Stimulated activated CD8-positive, alpha-beta memory T cell treated with anti-CD3 and anti-CD28 coated beads, Interleukin-2, amount 100 ng/mL, for 48 hours (primary cell): ENCODE results near the gene NBDY.

Source experiments
- DNase-seq, 2 donors: peaks; one replicate each; pipeline ENCODE4 v3.0.0-alpha.2; 2020; ENCODE audit warnings: low read depth in 2 of 2

The NBDY gene

GRCh38 chrX:56785442-56785841 is 56.4 kb downstream of the NBDY start:
- DNase-seq: no peak

DNA sequence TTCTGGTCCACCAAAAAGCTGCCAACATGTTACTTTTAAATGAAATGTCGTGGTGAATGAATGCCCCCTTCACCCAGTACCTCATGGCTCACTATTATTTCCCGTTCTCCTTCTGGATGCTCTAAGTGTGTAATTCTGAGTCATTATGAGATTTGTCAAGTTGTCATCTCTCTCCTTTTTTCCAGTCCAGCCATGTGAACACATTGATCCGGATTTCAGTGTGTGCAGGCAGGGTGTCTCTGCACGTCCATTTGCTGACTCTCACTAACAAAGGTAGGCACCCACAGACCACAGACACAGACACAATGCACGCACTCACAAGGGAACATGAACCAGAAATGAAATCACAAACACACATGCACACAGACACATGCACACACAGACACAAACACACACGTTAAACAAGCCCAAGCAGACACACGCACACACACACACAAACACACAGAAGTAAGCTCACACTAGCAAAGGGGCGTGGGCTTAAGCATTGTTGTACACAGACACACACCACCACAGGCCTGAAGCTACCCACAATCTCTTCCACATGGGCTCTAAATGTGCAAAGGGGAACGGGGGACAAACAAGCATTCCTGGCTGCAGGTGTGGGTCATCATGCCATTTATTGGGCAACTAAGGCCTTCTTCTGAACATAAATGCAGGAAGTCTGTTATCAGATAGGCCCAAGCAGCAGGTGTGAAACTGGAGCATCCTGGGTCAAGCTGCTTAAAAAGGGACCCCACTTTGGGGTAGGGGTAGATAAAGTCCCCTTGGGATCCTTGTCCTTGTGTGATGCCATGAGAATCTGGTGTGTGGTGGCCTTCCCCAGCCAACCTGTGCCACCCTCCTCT is 58.1 kb downstream of the NBDY start:
- DNase-seq: no peak

DNA sequence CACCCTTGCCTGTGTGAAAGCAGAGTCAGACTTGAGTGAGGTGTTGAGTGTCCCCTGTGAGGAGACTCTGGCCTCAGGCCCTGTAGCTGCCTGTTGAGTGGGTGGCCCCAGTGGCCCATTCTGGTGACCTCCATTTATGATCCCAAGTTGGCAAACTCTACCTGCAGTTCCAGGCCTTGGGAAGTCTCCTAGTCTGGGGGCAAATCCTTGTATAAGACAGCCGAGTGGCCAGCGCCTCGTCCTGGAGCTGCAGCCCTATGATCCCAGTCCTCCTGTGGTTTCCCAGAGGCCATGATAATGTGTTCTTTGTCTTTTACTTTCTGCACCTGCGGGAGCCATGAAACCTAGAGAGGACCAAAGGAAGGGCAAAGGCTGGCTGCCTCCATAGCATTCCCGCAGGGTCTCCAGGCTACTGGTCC is 58.7 kb downstream of the NBDY start:
- DNase-seq: no peak

GRCh38 chrX:56788229-56788628 is 59.2 kb downstream of the NBDY start:
- DNase-seq: no peak

GRCh38 chrX:56788717-56789122 is 59.7 kb downstream of the NBDY start:
- no peak for DNase-seq

GRCh38 chrX:56789518-56790070 is 60.6 kb downstream of the NBDY start:
- no peak for DNase-seq

DNA sequence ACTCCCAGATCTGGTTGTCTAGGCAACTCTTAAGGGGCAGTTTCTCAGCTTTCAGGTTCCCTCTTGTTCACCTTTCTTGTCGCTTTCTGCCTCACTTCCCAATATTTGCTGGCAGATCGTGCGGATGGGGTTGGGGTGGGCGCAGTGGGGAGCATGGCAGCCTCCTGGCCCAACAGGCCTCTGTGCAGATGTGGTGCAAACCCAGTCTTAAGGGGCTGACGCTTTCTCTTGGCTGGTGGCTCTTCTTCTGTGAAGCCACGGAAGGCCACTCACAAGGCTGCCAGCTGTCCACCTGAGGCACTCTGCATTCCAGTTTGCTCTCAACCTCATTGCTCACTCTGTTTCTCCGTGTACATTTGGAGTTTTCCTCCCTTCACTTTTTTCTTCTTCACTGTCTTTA is 61.7 kb downstream of the NBDY start:
- no peak for DNase-seq

DNA sequence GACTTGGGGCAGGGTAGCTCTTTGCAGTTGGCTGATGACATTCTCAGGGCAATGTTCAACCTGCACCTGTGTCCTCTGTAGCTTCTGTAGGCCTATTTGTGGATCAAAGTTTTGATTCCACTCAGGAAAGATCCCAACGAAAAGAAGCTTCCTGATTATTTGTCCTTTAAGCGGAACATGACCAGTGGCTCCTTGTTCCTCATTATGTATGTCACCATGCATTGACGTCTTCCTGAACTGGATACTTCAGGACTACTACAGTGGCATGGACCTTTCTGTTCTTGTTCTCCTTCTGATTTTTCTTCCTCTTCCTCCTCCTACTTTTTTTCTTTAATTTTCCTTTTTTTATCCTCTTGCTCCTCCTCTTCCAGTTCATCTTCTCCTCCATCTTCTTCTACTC is 62.4 kb downstream of the NBDY start:
- no peak for DNase-seq

DNA sequence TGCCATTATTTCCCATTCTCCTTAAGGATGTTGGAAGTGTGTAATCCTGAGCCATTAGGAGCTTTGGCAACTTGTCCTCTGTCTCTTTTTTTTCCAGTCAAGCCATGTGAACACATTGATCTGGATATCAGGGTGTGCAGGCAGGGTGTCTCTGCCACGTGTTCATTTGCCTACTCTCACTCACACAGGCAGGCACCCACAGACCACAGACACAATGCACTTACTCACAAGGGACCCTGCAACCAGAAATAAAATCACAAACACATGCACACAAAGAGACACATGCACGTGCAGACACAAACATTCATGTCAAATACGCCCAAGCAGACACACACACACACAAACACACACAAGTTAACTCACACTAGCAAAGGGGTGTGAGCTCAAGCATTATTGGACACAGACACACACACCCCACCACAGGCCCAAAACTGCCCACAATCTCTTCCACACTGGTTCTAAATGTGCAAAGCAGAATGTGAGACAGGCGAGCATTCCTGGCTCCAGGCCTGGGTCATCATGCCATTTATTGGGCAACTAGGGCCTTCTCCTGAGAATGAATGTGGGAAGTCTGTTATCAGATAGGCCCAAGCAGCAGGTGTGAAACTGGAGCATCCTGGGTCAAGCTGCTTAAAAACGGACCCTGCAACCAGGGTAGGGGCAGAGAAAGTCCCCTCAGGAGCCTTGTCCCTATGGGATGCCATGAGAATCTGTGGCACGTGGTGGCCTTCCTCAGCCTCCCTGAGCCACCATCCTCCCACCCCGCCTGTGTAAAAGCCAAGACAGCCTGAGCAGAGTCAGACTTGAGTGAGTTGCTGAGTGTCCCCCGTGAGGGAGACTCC is 63.4 kb downstream of the NBDY start:
- DNase-seq: no peak

GRCh38 chrX:56793112-56793430 is 64.0 kb downstream of the NBDY start:
- DNase-seq: no peak

DNA sequence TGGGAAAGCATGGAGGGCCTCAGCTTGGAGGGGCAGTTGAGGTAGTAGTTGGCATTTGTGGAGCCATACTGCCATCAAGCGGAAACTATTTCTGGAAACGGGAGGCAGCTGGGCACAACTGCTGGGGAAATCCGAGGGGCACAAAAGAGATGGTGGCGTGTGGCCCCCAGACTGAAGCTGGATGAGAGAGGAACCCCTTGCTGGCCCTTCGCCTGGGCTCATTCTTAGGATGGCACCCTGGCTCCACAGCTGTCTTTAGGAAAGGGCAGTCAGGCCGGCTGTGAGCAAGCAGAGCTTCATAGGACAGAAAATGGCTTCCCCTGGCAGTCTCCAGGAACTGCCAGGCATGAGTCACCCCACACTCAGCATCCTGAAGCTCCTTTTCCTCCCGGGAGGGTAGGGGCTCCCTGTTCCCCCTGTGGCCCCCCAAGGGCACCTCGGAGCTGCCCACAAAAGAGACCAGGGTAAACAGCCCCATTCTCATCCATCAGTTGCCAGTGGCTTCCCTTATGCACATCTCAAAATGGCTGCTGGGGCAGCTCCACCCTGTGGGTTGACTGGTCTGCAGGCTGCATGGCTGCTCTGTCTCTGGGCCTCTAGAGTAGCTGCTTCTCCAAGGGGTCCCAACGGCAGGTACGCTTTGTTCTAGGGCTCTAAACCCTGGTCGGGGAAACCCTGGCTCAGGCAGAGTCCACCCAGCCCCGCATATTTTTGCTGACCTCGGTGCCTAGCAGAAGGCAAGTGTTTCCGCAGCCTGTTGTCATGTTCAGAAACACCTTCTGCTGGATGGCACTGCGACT is 64.7 kb downstream of the NBDY start:
- DNase-seq: no peak

- no peak for DNase-seq
Observed at GRCh38 chrX:56794404-56795230, 65.6 kb downstream of the NBDY start.

GRCh38 chrX:56795309-56795868 is 66.3 kb downstream of the NBDY start:
- DNase-seq: no peak

- DNase-seq: no peak
Observed at GRCh38 chrX:56796641-56797395, 67.8 kb downstream of the NBDY start.

DNA sequence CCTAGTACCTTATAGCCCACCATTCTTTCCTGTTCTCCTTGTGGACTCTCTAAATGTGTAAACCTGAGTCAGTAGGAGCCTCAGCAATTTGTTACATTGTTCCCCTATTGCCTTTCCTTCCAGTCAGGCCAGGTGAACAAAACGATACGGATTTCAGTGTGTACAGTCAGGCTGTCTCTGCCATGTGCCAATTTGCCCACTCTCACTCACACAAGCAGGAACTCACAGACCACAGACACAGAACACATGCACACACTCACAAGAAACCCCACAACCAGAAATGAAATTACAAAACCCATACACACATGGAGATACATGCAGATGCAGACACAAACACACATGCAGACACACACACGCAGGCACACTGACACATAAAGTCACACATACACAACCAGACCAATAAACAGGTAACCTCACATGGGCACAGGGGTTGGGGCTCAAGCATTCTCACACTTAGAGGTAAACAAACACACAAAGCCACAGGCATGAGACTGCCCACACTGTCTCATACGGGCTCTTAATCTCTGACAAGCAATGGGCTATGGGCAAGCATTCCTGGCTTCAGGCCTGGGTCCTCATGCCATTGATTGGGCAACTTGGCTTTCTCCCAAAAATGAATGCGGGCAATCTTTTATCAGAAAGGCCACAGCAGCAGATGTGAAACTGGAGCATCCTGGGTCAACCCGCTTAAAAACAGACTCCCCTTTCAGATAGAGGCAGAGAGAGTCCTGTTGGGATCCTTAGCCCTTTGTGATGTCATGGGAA is 68.7 kb downstream of the NBDY start:
- no peak for DNase-seq

DNA sequence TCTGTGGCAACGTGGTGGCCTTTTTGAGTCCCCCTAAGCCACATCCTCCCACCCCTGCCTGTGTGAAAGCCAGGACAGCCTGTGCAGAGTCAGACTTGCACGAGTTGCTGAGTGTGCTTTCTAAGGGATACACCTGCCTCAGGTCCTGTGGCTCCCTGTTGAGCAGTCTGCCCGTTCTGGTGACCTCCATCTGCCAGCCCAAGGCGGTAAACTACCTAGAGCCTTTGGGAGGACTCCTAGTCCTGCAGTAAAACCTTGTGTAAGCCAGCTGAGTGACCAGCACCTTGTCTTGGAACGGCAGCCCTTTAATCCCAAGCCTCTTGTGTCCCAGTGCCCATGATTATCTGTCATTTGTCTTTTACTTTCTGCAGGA is 69.3 kb downstream of the NBDY start:
- no peak for DNase-seq

GRCh38 chrX:56798866-56799758 is 70.1 kb downstream of the NBDY start:
- DNase-seq: no peak

DNA sequence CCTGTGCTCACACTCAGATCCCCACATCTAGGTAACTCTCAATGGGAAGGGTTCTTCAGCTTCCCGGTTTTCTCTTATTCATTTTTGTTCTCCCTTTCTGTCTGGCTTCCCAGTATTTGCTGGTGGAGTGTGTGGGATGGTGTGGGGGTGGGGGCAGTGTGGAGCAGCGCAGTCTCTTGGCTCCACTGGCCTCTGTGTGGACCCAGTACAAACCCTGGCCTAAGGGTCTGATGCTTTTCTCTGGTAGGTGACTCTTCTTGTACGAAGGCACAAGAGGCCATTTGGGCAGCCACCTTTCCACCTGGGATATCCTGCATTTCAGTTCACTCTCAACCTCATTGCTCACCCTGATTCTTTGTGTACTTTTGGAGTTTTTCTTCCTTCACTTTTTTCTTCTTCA is 71.3 kb downstream of the NBDY start:
- DNase-seq: no peak
